Transverse colon (tissue), 4 donors: Measurements from ENCODE around the gene MTCH1.

Experiments used
- CTCF ChIP-seq, 5 experiments: fragments of 200-600 bp in 3 of 5; fragments of 450-650 bp in 2 of 5; sonication (generic) in 3 of 5; IDR thresholded peaks; 1 replicate in 2 of 5; 2 replicates in 3 of 5; pipeline ENCODE4 v1.5.1; 2016 to 2017; ENCODE audit warnings: antibody characterized with exemption in 5 of 5, inconsistent platforms in 3 of 5, mild to moderate bottlenecking in 2 of 5, moderate library complexity in 1 of 5
- POLR2A ChIP-seq: fragments of 450-650 bp; IDR thresholded peaks from one replicate; pipeline ENCODE4 v1.6.1; 2016; ENCODE audit warnings: antibody characterized with exemption, mild to moderate bottlenecking, moderate library complexity
- POLR2AphosphoS5 ChIP-seq, 3 donors: sonication (generic); formaldehyde crosslinking; IDR thresholded peaks; one replicate each; pipeline ENCODE4 v1.6.1; 2016; ENCODE audit warnings: antibody characterized with exemption in 3 of 3

- TF ChIP-seq CTCF (IDR thresholded peaks at IDR 0.05) (no peak), POLR2A (no peak), POLR2AphosphoS5 (IDR thresholded peaks at IDR 0.05) (no peak)
Measured at GRCh38 chr6:36967757-36968156, 18.2 kb downstream of the MTCH1 start.
